GM21528 (cell line): ENCODE results near the gene MEGF11.
A peak's percentile ranks its signal among the peaks of the same experiment; 100 is the strongest.

ENCODE experiments used
- ATAC-seq: cut with Tn5 transposase; IDR thresholded peaks from one replicate; pipeline ENCODE4 v1.9.1; 2021; ENCODE audit warnings: mild to moderate bottlenecking, moderate library complexity; ENCODE audit not compliant: unreplicated experiment, low FRiP score

MEGF11 gene

GRCh38 chr15:66253418-66254088 lies at the start of gene MEGF11:
Gene MEGF11, minus strand, starts transcription at chr15:66253750. Its CDS starts 125,347 bp downstream, at chr15:66128403.
- no peak for ATAC-seq

GRCh38 chr15:66302489-66303278 lies 49.1 kb upstream of the MEGF11 start:
- no peak for ATAC-seq

GRCh38 chr15:66298803-66299251 lies 45.3 kb upstream of the MEGF11 start:
- no peak for ATAC-seq

- no peak for ATAC-seq
Measured at GRCh38 chr15:66296186-66296585, 42.6 kb upstream of the MEGF11 start.

GRCh38 chr15:66294932-66295235 lies 41.3 kb upstream of the MEGF11 start:
- ATAC-seq: no peak

GRCh38 chr15:66294157-66294931 lies 40.8 kb upstream of the MEGF11 start:
- peak; percentile 36 for ATAC-seq

- ATAC-seq: peak; percentile 72
Measured at GRCh38 chr15:66293419-66294156, 40.0 kb upstream of the MEGF11 start, which contains the start of gene DIS3L. Gene DIS3L, plus strand, starts transcription at chr15:66293568. Its CDS starts 29 bp downstream, at chr15:66293597.

GRCh38 chr15:66292571-66293418 lies 39.2 kb upstream of the MEGF11 start:
- ATAC-seq: no peak

- ATAC-seq: no peak
Measured at GRCh38 chr15:66291816-66292570, 38.4 kb upstream of the MEGF11 start.

- ATAC-seq: no peak
Measured at GRCh38 chr15:66290518-66290917, 37.0 kb upstream of the MEGF11 start.

- no peak for ATAC-seq
Measured at GRCh38 chr15:66290007-66290406, 36.5 kb upstream of the MEGF11 start.

GRCh38 chr15:66288551-66289185 lies 35.1 kb upstream of the MEGF11 start:
- ATAC-seq: no peak

- no peak for ATAC-seq
Measured at GRCh38 chr15:66288093-66288492, 34.5 kb upstream of the MEGF11 start.

- no peak for ATAC-seq
Measured at GRCh38 chr15:66287461-66288057, 34.0 kb upstream of the MEGF11 start.

- no peak for ATAC-seq
Measured at GRCh38 chr15:66285533-66286280, 32.2 kb upstream of the MEGF11 start.

- ATAC-seq: no peak
Measured at GRCh38 chr15:66284271-66284670, 30.7 kb upstream of the MEGF11 start.

GRCh38 chr15:66278671-66279070 lies 25.1 kb upstream of the MEGF11 start:
- no peak for ATAC-seq
